ENCODE results near the gene TAF1A. TPM values are rescaled to one million over a fixed set of nuclear protein-coding genes. Genes with fewer than 3 reads are reported as not detected.

The TAF1A gene
- total RNA-seq, 1 experiment from 2014 or later: 38.2 TPM

DNA sequence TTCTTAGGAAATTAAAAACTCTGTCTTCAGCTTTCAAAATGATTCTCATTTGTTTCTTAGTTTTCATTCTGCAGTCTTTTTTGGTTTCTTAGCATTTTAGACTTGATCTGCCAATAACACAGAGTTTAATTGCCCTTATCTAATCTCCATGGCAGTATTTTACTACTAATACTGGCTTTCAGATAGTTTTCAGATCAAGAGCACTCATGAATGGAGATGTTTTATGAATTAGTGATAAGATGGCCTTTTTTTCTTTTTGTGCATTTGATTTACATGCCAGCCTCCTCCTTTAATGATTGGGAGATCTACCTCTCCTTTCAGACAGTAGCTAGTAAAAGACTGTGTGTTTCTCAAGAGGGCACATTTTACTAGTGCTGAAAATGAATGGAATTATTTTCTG is 33.7 kb upstream of the TAF1A start:
- intact Hi-C loops (cut with micrococcal nuclease): no loop called here
- Mint-ChIP-seq H3K9me3 (ENCODE audit: unreplicated experiment) (no peaks in the 10 kb centered on the region), H3K4me3 (ENCODE audit: unreplicated experiment) (no peak overlapping the region), H3K4me1 (ENCODE audit: insufficient read depth, unreplicated experiment) (peaks cover 31% of the 10 kb centered on the region), H3K36me3 (ENCODE audit: insufficient read depth, unreplicated experiment) (peaks cover 72% of the 10 kb centered on the region), H3K27ac (ENCODE audit: low read depth, unreplicated experiment) (no peak overlapping the region), H3K27me3 (ENCODE audit: insufficient read depth, unreplicated experiment) (no peaks in the 10 kb centered on the region)
- BruUV-seq (replicated peaks): no TSS peak
- TF ChIP-seq, protein P1, sequence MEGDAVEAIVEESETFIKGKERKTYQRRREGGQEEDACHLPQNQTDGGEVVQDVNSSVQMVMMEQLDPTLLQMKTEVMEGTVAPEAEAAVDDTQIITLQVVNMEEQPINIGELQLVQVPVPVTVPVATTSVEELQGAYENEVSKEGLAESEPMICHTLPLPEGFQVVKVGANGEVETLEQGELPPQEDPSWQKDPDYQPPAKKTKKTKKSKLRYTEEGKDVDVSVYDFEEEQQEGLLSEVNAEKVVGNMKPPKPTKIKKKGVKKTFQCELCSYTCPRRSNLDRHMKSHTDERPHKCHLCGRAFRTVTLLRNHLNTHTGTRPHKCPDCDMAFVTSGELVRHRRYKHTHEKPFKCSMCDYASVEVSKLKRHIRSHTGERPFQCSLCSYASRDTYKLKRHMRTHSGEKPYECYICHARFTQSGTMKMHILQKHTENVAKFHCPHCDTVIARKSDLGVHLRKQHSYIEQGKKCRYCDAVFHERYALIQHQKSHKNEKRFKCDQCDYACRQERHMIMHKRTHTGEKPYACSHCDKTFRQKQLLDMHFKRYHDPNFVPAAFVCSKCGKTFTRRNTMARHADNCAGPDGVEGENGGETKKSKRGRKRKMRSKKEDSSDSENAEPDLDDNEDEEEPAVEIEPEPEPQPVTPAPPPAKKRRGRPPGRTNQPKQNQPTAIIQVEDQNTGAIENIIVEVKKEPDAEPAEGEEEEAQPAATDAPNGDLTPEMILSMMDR (IDR thresholded peaks at IDR 0.05; ENCODE audit: unreplicated experiment): no peak
- CTCF ChIA-PET: interaction anchor here (0.6 to 8.3 kb wide), 4 partner anchors 10 to 159 kb away, joined by 3 to 81 read pairs (median 34); no protein-coding TSS in a partner anchor
- no peak for DNase-seq (ENCODE audit: unreplicated experiment)
- POLR2A ChIA-PET: interaction anchor here (0.7 kb wide), 1 partner anchor 36 kb away, joined by 3 read pairs; no protein-coding TSS in a partner anchor

GRCh38 chr1:222622765-222623164 is 33.0 kb upstream of the TAF1A start:
- Mint-ChIP-seq H3K4me1 (ENCODE audit: insufficient read depth, unreplicated experiment) (peaks cover 31% of the 10 kb centered on the region), H3K27me3 (ENCODE audit: insufficient read depth, unreplicated experiment) (no peaks in the 10 kb centered on the region), H3K9me3 (ENCODE audit: unreplicated experiment) (no peaks in the 10 kb centered on the region), H3K4me3 (ENCODE audit: unreplicated experiment) (no peak overlapping the region), H3K27ac (ENCODE audit: low read depth, unreplicated experiment) (no peak overlapping the region), H3K36me3 (ENCODE audit: insufficient read depth, unreplicated experiment) (peaks cover 65% of the 10 kb centered on the region)
- TF ChIP-seq, protein P1 (IDR thresholded peaks at IDR 0.05; ENCODE audit: unreplicated experiment): no peak
- ChIA-PET POLR2A (interaction anchor here (0.7 kb wide), 1 partner anchor 36 kb away, joined by 3 read pairs; no protein-coding TSS in a partner anchor), CTCF (interaction anchor here (1.3 to 8.3 kb wide), 3 partner anchors 11 to 158 kb away, joined by 3 to 81 read pairs (median 59); no protein-coding TSS in a partner anchor)
- BruUV-seq (replicated peaks): no TSS peak
- intact Hi-C loops (cut with micrococcal nuclease): no loop called here
- no peak for DNase-seq (ENCODE audit: unreplicated experiment)

- intact Hi-C loops (cut with micrococcal nuclease): no loop called here
- no TSS peak for BruUV-seq (replicated peaks)
- peaks cover 43% of the 10 kb centered on the region for H3K36me3 Mint-ChIP-seq (ENCODE audit: insufficient read depth, unreplicated experiment)
- CTCF ChIA-PET: interaction anchor here (0.7 to 8.3 kb wide), 8 partner anchors 8 to 328 kb away, joined by 3 to 81 read pairs (median 8); partner anchors contain the start of gene TAF1A
- H3K4me3 Mint-ChIP-seq (ENCODE audit: unreplicated experiment): no peak overlapping the region
- TF ChIP-seq, protein P1 (IDR thresholded peaks at IDR 0.05; ENCODE audit: unreplicated experiment): no peak
- no peak for DNase-seq (ENCODE audit: unreplicated experiment)
- H3K9me3 Mint-ChIP-seq (ENCODE audit: unreplicated experiment): no peaks in the 10 kb centered on the region
- no peaks in the 10 kb centered on the region for H3K27me3 Mint-ChIP-seq (ENCODE audit: insufficient read depth, unreplicated experiment)
- POLR2A ChIA-PET: interaction anchor here (0.9 to 6.5 kb wide), 8 partner anchors 8 to 155 kb away, joined by 3 to 50 read pairs (median 14); partner anchors contain the start of gene TAF1A
- peaks cover 27% of the 10 kb centered on the region for H3K4me1 Mint-ChIP-seq (ENCODE audit: insufficient read depth, unreplicated experiment)
- no peak overlapping the region for H3K27ac Mint-ChIP-seq (ENCODE audit: low read depth, unreplicated experiment)
Observed at GRCh38 chr1:222620566-222620965, 30.8 kb upstream of the TAF1A start.

- TF ChIP-seq, protein P1 (IDR thresholded peaks at IDR 0.05; ENCODE audit: unreplicated experiment): no peak
- H3K27me3 Mint-ChIP-seq (ENCODE audit: insufficient read depth, unreplicated experiment): peaks cover 10% of the 10 kb centered on the region
- CTCF ChIA-PET: interaction anchor here (0.6 to 7.6 kb wide), 7 partner anchors 9 to 1117 kb away, joined by 4 to 81 read pairs (median 9); no protein-coding TSS in a partner anchor
- POLR2A ChIA-PET: interaction anchor here (0.5 to 6.5 kb wide), 16 partner anchors 9 to 154 kb away, joined by 3 to 50 read pairs (median 6); partner anchors contain the start of genes AIDA, BROX and TAF1A
- H3K4me1 Mint-ChIP-seq (ENCODE audit: insufficient read depth, unreplicated experiment): peaks cover 27% of the 10 kb centered on the region
- H3K27ac Mint-ChIP-seq (ENCODE audit: low read depth, unreplicated experiment): peak overlapping the region; percentile 23
- intact Hi-C loops (cut with micrococcal nuclease): no loop called here
- TSS peak; percentile 33 for BruUV-seq (replicated peaks)
- no peaks in the 10 kb centered on the region for H3K9me3 Mint-ChIP-seq (ENCODE audit: unreplicated experiment)
- peaks cover 30% of the 10 kb centered on the region for H3K36me3 Mint-ChIP-seq (ENCODE audit: insufficient read depth, unreplicated experiment)
- DNase-seq (ENCODE audit: unreplicated experiment): peak; percentile 43
- peak overlapping the region; percentile 79 for H3K4me3 Mint-ChIP-seq (ENCODE audit: unreplicated experiment)
Observed at GRCh38 chr1:222618880-222619596, 29.3 kb upstream of the TAF1A start.

Data from MCF 10A (cell line).